ENCODE results near the gene ZGRF1.

The ZGRF1 gene

GRCh38 chr4:112674376-112674775 is 37.7 kb upstream of the ZGRF1 start:
- H3K27me3 ChIP-seq (ENCODE audit: control insufficient read depth, low read length), result 0 out of 2 replicates have a peak, but pooled peaks cover 2% of the 10 kb centered on the region
- no peaks in the 10 kb centered on the region for H3F3A ChIP-seq (ENCODE audit: control insufficient read depth, insufficient read depth)
- TF ChIP-seq EZH2phosphoT487 (IDR thresholded peaks at IDR 0.05; ENCODE audit: borderline replicate concordance, low read length), result no peak
- TF ChIP-seq CTCF (IDR thresholded peaks at IDR 0.05; ENCODE audit: low read depth, low read length, poor library complexity, severe bottlenecking), result no peak
- no peaks in the 10 kb centered on the region for H3K79me2 ChIP-seq (ENCODE audit: control insufficient read depth, low read length)
- H4K20me1 ChIP-seq (ENCODE audit: control insufficient read depth, insufficient read depth, low read depth, low read length), result no peaks in the 10 kb centered on the region
- no peaks in the 10 kb centered on the region for H3K36me3 ChIP-seq (ENCODE audit: control insufficient read depth, low read length)
- H3K4me1 ChIP-seq (ENCODE audit: control insufficient read depth, low read length), result no peaks in the 10 kb centered on the region
- H3K4me3 ChIP-seq (ENCODE audit: low read length), result no peak overlapping the region
- H3K27ac ChIP-seq (ENCODE audit: low read depth, low read length), result no peak overlapping the region
- no peak overlapping the region for H3K4me2 ChIP-seq (ENCODE audit: low read length)
- no peaks in the 10 kb centered on the region for H3K9me3 ChIP-seq (ENCODE audit: control insufficient read depth, insufficient read depth, low read length)
- H3K9me2 ChIP-seq (replicated peaks; ENCODE audit: control insufficient read depth, low read length), result no peaks in the 10 kb centered on the region

GRCh38 chr4:112673686-112674085 is 37.0 kb upstream of the ZGRF1 start:
- no peak for TF ChIP-seq EZH2phosphoT487 (IDR thresholded peaks at IDR 0.05; ENCODE audit: borderline replicate concordance, low read length)
- no peak for TF ChIP-seq CTCF (IDR thresholded peaks at IDR 0.05; ENCODE audit: low read depth, low read length, poor library complexity, severe bottlenecking)
- no peak overlapping the region for H3K4me2 ChIP-seq (ENCODE audit: low read length)
- no peaks in the 10 kb centered on the region for H3K36me3 ChIP-seq (ENCODE audit: control insufficient read depth, low read length)
- H3K9me2 ChIP-seq (replicated peaks; ENCODE audit: control insufficient read depth, low read length), result no peaks in the 10 kb centered on the region
- 0 out of 2 replicates have a peak, but pooled peaks cover 2% of the 10 kb centered on the region for H3K27me3 ChIP-seq (ENCODE audit: control insufficient read depth, low read length)
- H3K9me3 ChIP-seq (ENCODE audit: control insufficient read depth, insufficient read depth, low read length), result no peaks in the 10 kb centered on the region
- no peaks in the 10 kb centered on the region for H3K4me1 ChIP-seq (ENCODE audit: control insufficient read depth, low read length)
- no peaks in the 10 kb centered on the region for H4K20me1 ChIP-seq (ENCODE audit: control insufficient read depth, insufficient read depth, low read depth, low read length)
- H3F3A ChIP-seq (ENCODE audit: control insufficient read depth, insufficient read depth), result no peaks in the 10 kb centered on the region
- no peak overlapping the region for H3K4me3 ChIP-seq (ENCODE audit: low read length)
- no peaks in the 10 kb centered on the region for H3K79me2 ChIP-seq (ENCODE audit: control insufficient read depth, low read length)
- H3K27ac ChIP-seq (ENCODE audit: low read depth, low read length), result no peak overlapping the region

GRCh38 chr4:112673076-112673475 is 36.4 kb upstream of the ZGRF1 start:
- no peaks in the 10 kb centered on the region for H3K79me2 ChIP-seq (ENCODE audit: control insufficient read depth, low read length)
- H3K9me2 ChIP-seq (replicated peaks; ENCODE audit: control insufficient read depth, low read length), result no peaks in the 10 kb centered on the region
- no peaks in the 10 kb centered on the region for H3K36me3 ChIP-seq (ENCODE audit: control insufficient read depth, low read length)
- no peaks in the 10 kb centered on the region for H3K9me3 ChIP-seq (ENCODE audit: control insufficient read depth, insufficient read depth, low read length)
- no peak overlapping the region for H3K27ac ChIP-seq (ENCODE audit: low read depth, low read length)
- H3K27me3 ChIP-seq (ENCODE audit: control insufficient read depth, low read length), result 0 out of 2 replicates have a peak, but pooled peaks cover 2% of the 10 kb centered on the region
- no peak for TF ChIP-seq EZH2phosphoT487 (IDR thresholded peaks at IDR 0.05; ENCODE audit: borderline replicate concordance, low read length)
- H3F3A ChIP-seq (ENCODE audit: control insufficient read depth, insufficient read depth), result no peaks in the 10 kb centered on the region
- no peak overlapping the region for H3K4me2 ChIP-seq (ENCODE audit: low read length)
- no peaks in the 10 kb centered on the region for H4K20me1 ChIP-seq (ENCODE audit: control insufficient read depth, insufficient read depth, low read depth, low read length)
- H3K4me3 ChIP-seq (ENCODE audit: low read length), result no peak overlapping the region
- no peaks in the 10 kb centered on the region for H3K4me1 ChIP-seq (ENCODE audit: control insufficient read depth, low read length)

GRCh38 chr4:112668131-112668530 is 31.4 kb upstream of the ZGRF1 start:
- Histone ChIP-seq H4K20me1 (ENCODE audit: control insufficient read depth, insufficient read depth, low read depth, low read length) (no peaks in the 10 kb centered on the region), H3K27me3 (ENCODE audit: control insufficient read depth, low read length) (no peaks in the 10 kb centered on the region), H3K9me3 (ENCODE audit: control insufficient read depth, insufficient read depth, low read length) (no peaks in the 10 kb centered on the region), H3K4me1 (ENCODE audit: control insufficient read depth, low read length) (no peaks in the 10 kb centered on the region), H3F3A (ENCODE audit: control insufficient read depth, insufficient read depth) (no peaks in the 10 kb centered on the region), H3K4me2 (ENCODE audit: low read length) (no peak overlapping the region), H3K4me3 (ENCODE audit: low read length) (no peak overlapping the region), H3K79me2 (ENCODE audit: control insufficient read depth, low read length) (no peaks in the 10 kb centered on the region), H3K9me2 (replicated peaks; ENCODE audit: control insufficient read depth, low read length) (no peaks in the 10 kb centered on the region), H3K27ac (ENCODE audit: low read depth, low read length) (no peak overlapping the region), H3K36me3 (ENCODE audit: control insufficient read depth, low read length) (no peaks in the 10 kb centered on the region)
- TF ChIP-seq CTCF (IDR thresholded peaks at IDR 0.05; ENCODE audit: low read depth, low read length, poor library complexity, severe bottlenecking), result no peak
